ENCODE measurements around the gene RNASE8. TPM values are rescaled to one million over a fixed set of nuclear protein-coding genes. Genes with fewer than 3 reads are reported as not detected.

RNASE8 gene
- polyA plus RNA-seq, 4 donors, result not detected

DNA sequence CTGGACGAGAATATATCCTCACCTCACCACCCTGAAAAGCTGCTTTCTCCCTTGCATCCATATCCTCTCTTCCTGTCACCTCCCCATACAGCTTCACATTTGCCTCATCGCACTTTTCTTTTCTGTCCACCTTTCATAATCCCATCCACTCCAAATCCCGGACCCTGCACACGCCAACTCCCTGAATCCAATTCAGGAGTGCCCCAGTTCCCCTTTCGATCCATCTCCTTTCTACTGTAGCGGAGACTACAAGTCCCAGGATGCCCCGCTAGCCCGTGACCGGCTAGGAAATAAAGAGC is 45.7 kb downstream of the RNASE8 start:
- DNase-seq (ENCODE audit: low read depth in 4 of 4, low spot score in 3 of 4), result no peak

GRCh38 chr14:21103710-21104447 is 46.3 kb downstream of the RNASE8 start:
- DNase-seq (ENCODE audit: low read depth in 4 of 4, low spot score in 3 of 4), result peak; percentile 91 to 94 (median 93)

GRCh38 chr14:21104448-21105060 is 46.9 kb downstream of the RNASE8 start:
- DNase-seq (ENCODE audit: low read depth in 4 of 4, low spot score in 3 of 4), result peak in 2 of 4 donors; percentile 66 to 68

DNA sequence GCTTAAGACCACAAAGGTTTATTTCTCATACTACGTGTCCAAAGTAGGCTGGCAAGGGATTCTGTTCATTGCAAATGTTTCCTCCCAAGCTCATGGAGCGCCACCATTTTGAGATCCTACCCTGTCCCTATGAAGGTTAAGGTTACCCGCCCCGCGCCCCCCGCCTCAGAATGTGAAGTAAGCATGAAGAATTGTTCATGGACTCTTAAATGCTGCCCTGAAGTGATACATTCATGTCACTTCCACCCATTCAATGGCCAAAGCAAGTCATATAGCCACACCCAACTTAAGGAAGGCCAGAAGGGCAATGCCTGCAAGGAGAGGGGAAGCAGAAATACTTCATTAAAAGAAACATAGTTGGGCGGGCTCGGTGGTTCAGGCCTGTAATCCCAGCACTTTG is 47.5 kb downstream of the RNASE8 start:
- no peak for DNase-seq (ENCODE audit: low read depth in 4 of 4, low spot score in 3 of 4)

GRCh38 chr14:21106176-21106497 is 48.5 kb downstream of the RNASE8 start:
- no peak for DNase-seq (ENCODE audit: low read depth in 4 of 4, low spot score in 3 of 4)

GRCh38 chr14:21106498-21107282 is 49.1 kb downstream of the RNASE8 start:
- DNase-seq (ENCODE audit: low read depth in 4 of 4, low spot score in 3 of 4), result peak in 2 of 4 donors; percentile 74 to 79

DNA sequence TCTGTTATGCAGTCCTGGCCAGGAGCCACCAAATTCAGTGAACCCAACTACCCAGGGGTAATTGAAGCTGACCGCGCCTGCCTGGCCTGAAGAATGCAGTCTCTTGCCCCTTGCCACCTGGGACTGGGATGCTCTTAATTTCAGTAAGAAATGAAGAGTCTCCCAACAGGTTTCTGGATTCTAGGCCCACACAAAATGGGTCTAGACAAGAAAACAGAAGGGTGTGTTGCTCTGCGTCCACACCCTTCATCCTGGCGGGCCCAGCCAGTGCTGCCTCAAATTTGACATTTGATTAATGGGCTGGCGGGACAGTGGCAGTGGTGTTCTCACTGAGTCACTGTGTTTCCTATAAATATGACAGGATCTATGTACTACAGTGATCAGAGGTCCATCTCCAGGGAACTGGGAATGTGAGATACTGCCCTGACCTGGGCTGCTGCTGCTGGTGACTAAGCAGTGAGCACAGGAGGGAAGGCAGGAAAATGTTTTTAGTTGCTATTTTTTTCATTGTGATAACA is 49.7 kb downstream of the RNASE8 start:
- DNase-seq (ENCODE audit: low read depth in 4 of 4, low spot score in 3 of 4), result no peak

Other genes starting within 250 kb of the RNASE8 start
- under 1 TPM in 3 of 4 donors, not detected in 1; 0.35 to 0.82 (median 0.64) TPM for gene RNASE3, start 166.4 kb upstream of the RNASE8 start, polyA plus RNA-seq (ENCODE audit: insufficient read length in 4 of 4)
- gene RNASE2, start 102.3 kb upstream of the RNASE8 start, polyA plus RNA-seq (ENCODE audit: insufficient read length in 4 of 4), result 1 to 10 TPM in 2 of 4 donors, under 1 TPM in 2; 0.65 to 1.9 (median 0.97) TPM
- 10 to 100 TPM; 78.3 to 81.5 (median 80.5) TPM for gene METTL17, start 67.8 kb upstream of the RNASE8 start, polyA plus RNA-seq (ENCODE audit: insufficient read length in 4 of 4)
- gene SLC39A2, start 58.5 kb upstream of the RNASE8 start, polyA plus RNA-seq (ENCODE audit: insufficient read length in 4 of 4), result 1 to 10 TPM; 1.2 to 2.4 (median 1.7) TPM
- gene NDRG2, start 32.8 kb upstream of the RNASE8 start, polyA plus RNA-seq (ENCODE audit: insufficient read length in 4 of 4), result 100 to 1,000 TPM; 146 to 184 (median 175) TPM
- 1 to 10 TPM; 1.9 to 4.8 (median 3.7) TPM for gene TPPP2, start 27.6 kb upstream of the RNASE8 start, polyA plus RNA-seq (ENCODE audit: insufficient read length in 4 of 4)
- gene RNASE13, start 23.0 kb upstream of the RNASE8 start, polyA plus RNA-seq (ENCODE audit: insufficient read length in 4 of 4), result under 1 TPM; 0.28 to 0.64 (median 0.41) TPM
- under 1 TPM; 0.55 to 0.91 (median 0.74) TPM for gene RNASE7, start 15.5 kb upstream of the RNASE8 start, polyA plus RNA-seq (ENCODE audit: insufficient read length in 4 of 4)
- 10 to 100 TPM; 71.5 to 85.4 (median 78.9) TPM for gene ARHGEF40, start 12.5 kb downstream of the RNASE8 start, polyA plus RNA-seq (ENCODE audit: insufficient read length in 4 of 4)
- 10 to 100 TPM; 23.3 to 37.0 (median 26.5) TPM for gene ZNF219, start 40.8 kb downstream of the RNASE8 start, polyA plus RNA-seq (ENCODE audit: insufficient read length in 4 of 4)
- gene TMEM253, start 43.2 kb downstream of the RNASE8 start, polyA plus RNA-seq (ENCODE audit: insufficient read length in 4 of 4), result 1 to 10 TPM in 3 of 4 donors, under 1 TPM in 1; 0.91 to 1.7 (median 1.1) TPM
- gene OR5AU1, start 98.2 kb downstream of the RNASE8 start, polyA plus RNA-seq (ENCODE audit: insufficient read length in 4 of 4), result under 1 TPM in 3 of 4 donors, not detected in 1; 0.01 to 0.05 (median 0.03) TPM
- gene HNRNPC, start 211.6 kb downstream of the RNASE8 start, polyA plus RNA-seq (ENCODE audit: insufficient read length in 4 of 4), result 100 to 1,000 TPM; 905 to 979 (median 962) TPM
- gene RPGRIP1, start 222.3 kb downstream of the RNASE8 start, polyA plus RNA-seq (ENCODE audit: insufficient read length in 4 of 4), result under 1 TPM; 0.39 to 0.69 (median 0.61) TPM

Measured in right renal pelvis (tissue), 4 donors.